NCI-H82 (cell line): ENCODE data around the gene AARS2.

Experiments
- DNase-seq: peaks from one replicate; lab custom pipeline; 2025; lab: John Stamatoyannopoulos, UW

AARS2 gene

GRCh38 chr6:44275749-44276648 is 37.1 kb downstream of the AARS2 start:
- DNase-seq: no peak

GRCh38 chr6:44275271-44275748 is 37.8 kb downstream of the AARS2 start:
- DNase-seq: no peak

GRCh38 chr6:44273617-44274016 is 39.5 kb downstream of the AARS2 start:
- DNase-seq: no peak

- no peak for DNase-seq
These were observed 40.1 kb downstream of the AARS2 start for GRCh38 chr6:44272999-44273566.

GRCh38 chr6:44272529-44272928 is 40.6 kb downstream of the AARS2 start:
- no peak for DNase-seq

- DNase-seq: no peak
These were observed 41.2 kb downstream of the AARS2 start for GRCh38 chr6:44271914-44272313.

GRCh38 chr6:44271406-44271723 is 41.8 kb downstream of the AARS2 start:
- no peak for DNase-seq

- peak; percentile 87 for DNase-seq
These were observed 42.4 kb downstream of the AARS2 start for GRCh38 chr6:44270526-44271405.

GRCh38 chr6:44269921-44270525 is 43.1 kb downstream of the AARS2 start, which contains the start of gene TMEM151B:
Gene TMEM151B (plus strand): TSS chr6:44270450. CDS start chr6:44270743, 293 bp downstream.
- peak; percentile 63 for DNase-seq

- DNase-seq: no peak
These were observed 43.8 kb downstream of the AARS2 start for GRCh38 chr6:44269178-44269920.

- DNase-seq: peak; percentile 89
These were observed 45.0 kb downstream of the AARS2 start for GRCh38 chr6:44268095-44268628.

GRCh38 chr6:44267252-44267651 is 45.9 kb downstream of the AARS2 start:
- DNase-seq: no peak

GRCh38 chr6:44266347-44266746 is 46.8 kb downstream of the AARS2 start:
- DNase-seq: no peak

GRCh38 chr6:44265722-44266233 is 47.4 kb downstream of the AARS2 start:
- DNase-seq: no peak

- peak; percentile 95 for DNase-seq
These were observed 48.0 kb downstream of the AARS2 start, which contains the start of gene NFKBIE for GRCh38 chr6:44265007-44265721. Gene NFKBIE (minus strand): TSS chr6:44265551. CDS start chr6:44265346, 205 bp downstream.

- DNase-seq: no peak
These were observed 48.8 kb downstream of the AARS2 start for GRCh38 chr6:44264154-44265006.

- no peak for DNase-seq
These were observed 49.6 kb downstream of the AARS2 start for GRCh38 chr6:44263354-44264100.
